Gastroesophageal sphincter (tissue), 3 donors: ENCODE measurements around the gene NOC2L.

Source experiments
- EP300 ChIP-seq: sonication (generic); formaldehyde crosslinking; IDR thresholded peaks from one replicate; pipeline ENCODE4 v1.6.1; 2017; ENCODE audit warnings: antibody characterized with exemption, mild to moderate bottlenecking
- POLR2A ChIP-seq, 2 donors: fragments of 450-650 bp; IDR thresholded peaks; one replicate each; pipeline ENCODE4 v1.6.1; 2017; ENCODE audit warnings: antibody characterized with exemption in 2 of 2, mild to moderate bottlenecking in 2 of 2, moderate library complexity in 1 of 2
- POLR2AphosphoS5 ChIP-seq: sonication (generic); formaldehyde crosslinking; IDR thresholded peaks from one replicate; pipeline ENCODE4 v1.6.1; 2017; ENCODE audit warnings: antibody characterized with exemption
- TF ChIP-seq, protein P1 (sequence below), 4 experiments: fragments of 200-600 bp in 2 of 4; fragments of 450-650 bp in 2 of 4; sonication (generic) in 1 of 4; IDR thresholded peaks; one replicate each; pipeline ENCODE4 v1.5.1; 2017 to 2019; ENCODE audit warnings: antibody characterized with exemption in 4 of 4, mild to moderate bottlenecking in 2 of 4, moderate library complexity in 2 of 4

DNA sequence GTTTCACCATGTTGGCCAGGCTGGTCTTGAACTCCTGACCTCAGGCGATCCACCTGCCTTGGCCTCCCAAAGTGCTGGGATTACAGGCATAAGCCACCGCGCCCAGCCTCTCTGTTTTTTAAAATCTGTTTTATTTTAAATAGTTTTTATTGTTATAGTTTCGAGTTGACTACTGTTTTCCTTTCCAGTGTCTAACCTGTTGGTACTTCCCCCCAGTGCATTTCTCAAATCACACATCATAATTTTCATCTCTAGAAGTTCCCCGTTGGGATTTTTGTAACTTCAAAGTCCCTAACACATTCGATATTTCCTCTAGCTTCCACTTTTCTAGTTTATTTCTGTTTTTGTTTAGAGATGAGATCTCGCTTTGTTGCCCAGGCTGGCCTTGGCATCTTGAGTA, 33.3 kb upstream of the NOC2L start:
- TF ChIP-seq, protein P1, sequence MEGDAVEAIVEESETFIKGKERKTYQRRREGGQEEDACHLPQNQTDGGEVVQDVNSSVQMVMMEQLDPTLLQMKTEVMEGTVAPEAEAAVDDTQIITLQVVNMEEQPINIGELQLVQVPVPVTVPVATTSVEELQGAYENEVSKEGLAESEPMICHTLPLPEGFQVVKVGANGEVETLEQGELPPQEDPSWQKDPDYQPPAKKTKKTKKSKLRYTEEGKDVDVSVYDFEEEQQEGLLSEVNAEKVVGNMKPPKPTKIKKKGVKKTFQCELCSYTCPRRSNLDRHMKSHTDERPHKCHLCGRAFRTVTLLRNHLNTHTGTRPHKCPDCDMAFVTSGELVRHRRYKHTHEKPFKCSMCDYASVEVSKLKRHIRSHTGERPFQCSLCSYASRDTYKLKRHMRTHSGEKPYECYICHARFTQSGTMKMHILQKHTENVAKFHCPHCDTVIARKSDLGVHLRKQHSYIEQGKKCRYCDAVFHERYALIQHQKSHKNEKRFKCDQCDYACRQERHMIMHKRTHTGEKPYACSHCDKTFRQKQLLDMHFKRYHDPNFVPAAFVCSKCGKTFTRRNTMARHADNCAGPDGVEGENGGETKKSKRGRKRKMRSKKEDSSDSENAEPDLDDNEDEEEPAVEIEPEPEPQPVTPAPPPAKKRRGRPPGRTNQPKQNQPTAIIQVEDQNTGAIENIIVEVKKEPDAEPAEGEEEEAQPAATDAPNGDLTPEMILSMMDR (IDR thresholded peaks at IDR 0.05), result no peak
- TF ChIP-seq POLR2A (IDR thresholded peaks at IDR 0.05) (no peak), POLR2AphosphoS5 (no peak), EP300 (no peak)
